WTC11 (cell line): ENCODE data around the gene ASTN2. TPM values are rescaled to one million over a fixed set of nuclear protein-coding genes. Genes with fewer than 3 reads are reported as not detected.

Source experiments
- ATAC-seq: fragments of 200-7000 bp; cut with Tn5 transposase; 2 replicates; pipeline ENCODE4 v1.10.0; 2021; ENCODE audit warnings: mild to moderate bottlenecking, moderate library complexity
- CTCF ChIA-PET: fragments of 300-600 bp; sonication (Branson Sonifier 250); formaldehyde crosslinking; loops from one replicate; lab custom pipeline; 2021; ENCODE audit warnings: antibody characterized with exemption; lab: Charles Lee
- POLR2A ChIA-PET: fragments of 350-600 bp; sonication (Branson Sonifier 250); formaldehyde crosslinking; loops from one replicate; lab custom pipeline; 2021; ENCODE audit warnings: antibody characterized with exemption; lab: Charles Lee
- DNase-seq: peaks from one replicate; pipeline ENCODE4 v3.0.0; 2021; ENCODE audit warnings: low spot score
- H3K27ac Mint-ChIP-seq: 2 replicates; pipeline ENCODE4 v1.8.0; 2021; ENCODE audit warnings: mixed read lengths
- H3K27me3 Mint-ChIP-seq: 2 replicates; pipeline ENCODE4 v1.8.0; 2021; ENCODE audit warnings: low read depth, mild to moderate bottlenecking, moderate library complexity, mixed read lengths
- H3K36me3 Mint-ChIP-seq: 2 replicates; pipeline ENCODE4 v1.8.0; 2021; ENCODE audit warnings: mixed read lengths
- H3K4me1 Mint-ChIP-seq: 2 replicates; pipeline ENCODE4 v1.8.0; 2022; ENCODE audit warnings: mixed read lengths
- H3K4me3 Mint-ChIP-seq: 2 replicates; pipeline ENCODE4 v1.8.0; 2021; ENCODE audit warnings: mild to moderate bottlenecking, moderate library complexity, mixed read lengths
- H3K9me3 Mint-ChIP-seq: 2 replicates; pipeline ENCODE4 v1.8.0; 2021; ENCODE audit warnings: mixed read lengths
- ARID4B ChIP-seq: sonication (generic); formaldehyde crosslinking; IDR thresholded peaks from 2 replicates; pipeline ENCODE4 v1.8.0; 2023; ENCODE audit warnings: missing genetic modification reagents, mild to moderate bottlenecking, borderline replicate concordance
- ATF1 ChIP-seq: sonication (generic); formaldehyde crosslinking; IDR thresholded peaks from 2 replicates; pipeline ENCODE4 v1.8.1; 2023; ENCODE audit warnings: mild to moderate bottlenecking, moderate library complexity, missing genetic modification reagents
- CREB1 ChIP-seq: sonication (generic); formaldehyde crosslinking; IDR thresholded peaks from 2 replicates; pipeline ENCODE4 v1.8.0; 2023; ENCODE audit warnings: mild to moderate bottlenecking, missing genetic modification reagents
- CREM ChIP-seq: sonication (generic); formaldehyde crosslinking; IDR thresholded peaks from 2 replicates; pipeline ENCODE4 v1.8.1; 2022; ENCODE audit warnings: mild to moderate bottlenecking, missing genetic modification reagents, moderate library complexity
- CTCF ChIP-seq: fragments of 200-600 bp; IDR thresholded peaks from 2 replicates; pipeline ENCODE4 v1.8.0; 2022; ENCODE audit warnings: antibody characterized with exemption
- FOXP1 ChIP-seq: sonication (generic); formaldehyde crosslinking; IDR thresholded peaks from 2 replicates; pipeline ENCODE4 v1.8.0; 2022; ENCODE audit warnings: missing genetic modification reagents, mild to moderate bottlenecking, moderate library complexity, borderline replicate concordance
- GRHL2 ChIP-seq: fragments of 250-450 bp; sonication (Bioruptor Pico); IDR thresholded peaks from 2 replicates; pipeline ENCODE4 v1.8.0; 2022; ENCODE audit warnings: mild to moderate bottlenecking, moderate library complexity; ENCODE audit not compliant: insufficient replicate concordance, severe bottlenecking
- GTF2I ChIP-seq: fragments of 250-450 bp; sonication (Bioruptor Pico); conservative IDR thresholded peaks from 2 replicates; pipeline ENCODE4 v1.4.0; 2021; ENCODE audit warnings: mild to moderate bottlenecking
- IRF1 ChIP-seq: sonication (generic); formaldehyde crosslinking; IDR thresholded peaks from 2 replicates; pipeline ENCODE4 v1.8.0; 2023; ENCODE audit warnings: missing genetic modification reagents
- NR2C2 ChIP-seq: sonication (generic); formaldehyde crosslinking; IDR thresholded peaks from 2 replicates; pipeline ENCODE4 v1.8.0; 2022; ENCODE audit warnings: mild to moderate bottlenecking, missing genetic modification reagents
- PRRX2 ChIP-seq: fragments of 250-450 bp; sonication (Bioruptor Pico); IDR thresholded peaks from 2 replicates; pipeline ENCODE4 v1.8.0; 2021; ENCODE audit warnings: mild to moderate bottlenecking
- TEAD4 ChIP-seq: sonication (generic); formaldehyde crosslinking; IDR thresholded peaks from 2 replicates; pipeline ENCODE4 v1.8.0; 2022; ENCODE audit warnings: mild to moderate bottlenecking, missing genetic modification reagents
- USF1 ChIP-seq: sonication (generic); formaldehyde crosslinking; IDR thresholded peaks from 2 replicates; pipeline ENCODE4 v1.8.0; 2022; ENCODE audit warnings: mild to moderate bottlenecking, missing genetic modification reagents
- ZNF232 ChIP-seq: sonication (generic); formaldehyde crosslinking; IDR thresholded peaks from 2 replicates; pipeline ENCODE4 v1.8.0; 2022; ENCODE audit warnings: mild to moderate bottlenecking, missing genetic modification reagents
- ZNF263 ChIP-seq: sonication (generic); formaldehyde crosslinking; IDR thresholded peaks from 2 replicates; pipeline ENCODE4 v1.8.1; 2022; ENCODE audit warnings: low read depth, mild to moderate bottlenecking, moderate library complexity, missing genetic modification reagents
- ZNF317 ChIP-seq: sonication (generic); formaldehyde crosslinking; IDR thresholded peaks from 2 replicates; pipeline ENCODE4 v1.8.1; 2023; ENCODE audit warnings: low read depth, mild to moderate bottlenecking, moderate library complexity, missing genetic modification reagents, borderline replicate concordance
- ZNF423 ChIP-seq: fragments of 250-450 bp; sonication (Bioruptor Pico); IDR thresholded peaks from 2 replicates; pipeline ENCODE4 v2.1.2; 2022; ENCODE audit warnings: mild to moderate bottlenecking, moderate library complexity
- ZNF512 ChIP-seq: sonication (generic); formaldehyde crosslinking; IDR thresholded peaks from 2 replicates; pipeline ENCODE4 v1.8.1; 2022; ENCODE audit warnings: missing genetic modification reagents, borderline replicate concordance
- ZNF532 ChIP-seq: fragments of 250-450 bp; sonication (Bioruptor Pico); IDR thresholded peaks from 2 replicates; pipeline ENCODE4 v1.9.0; 2021; ENCODE audit warnings: mild to moderate bottlenecking, borderline replicate concordance
- total RNA-seq: library from RNA; stranded (reverse); gene quantifications from 3 replicates; pipeline ENCODE4 v1.2.3, GENCODE V29; 2021

The ASTN2 gene
- total RNA-seq, 1 experiment from 2014 or later = 16.2 TPM

- DNase-seq (no peak), ATAC-seq (no peak)
- ChIA-PET POLR2A (no interaction called here), CTCF (interaction anchor here (1.4 kb wide), 1 partner anchor 11 kb away, joined by 4 read pairs; no protein-coding TSS in a partner anchor)
- Mint-ChIP-seq H3K4me1 (no peaks in the 10 kb centered on the region), H3K27me3 (no peaks in the 10 kb centered on the region), H3K4me3 (no peak overlapping the region), H3K9me3 (no peaks in the 10 kb centered on the region), H3K27ac (no peak overlapping the region), H3K36me3 (no peaks in the 10 kb centered on the region)
- TF ChIP-seq ZNF317 (CRISPR knock-in tag) (no peak), ZNF512 (CRISPR knock-in tag) (no peak), CREM (CRISPR knock-in tag) (no peak), ATF1 (CRISPR knock-in tag) (no peak), ZNF232 (CRISPR knock-in tag) (no peak)
Observed at GRCh38 chr9:116644091-116644688, 770.7 kb downstream of the ASTN2 start.

- Mint-ChIP-seq H3K4me1 (no peaks in the 10 kb centered on the region), H3K27ac (no peak overlapping the region), H3K36me3 (no peaks in the 10 kb centered on the region), H3K27me3 (no peaks in the 10 kb centered on the region), H3K9me3 (no peaks in the 10 kb centered on the region), H3K4me3 (no peak overlapping the region)
- no peak for DNase-seq
- no peak for ATAC-seq
- ChIA-PET CTCF (interaction anchor here (1.4 kb wide), 1 partner anchor 12 kb away, joined by 4 read pairs; no protein-coding TSS in a partner anchor), POLR2A (interaction anchor here (0.6 kb wide), 1 partner anchor 10 kb away, joined by 3 read pairs; no protein-coding TSS in a partner anchor)
- TF ChIP-seq IRF1 (CRISPR knock-in tag) = no peak
- TF ChIP-seq PRRX2 (CRISPR knock-in tag) = no peak
- no peak for TF ChIP-seq ZNF317 (CRISPR knock-in tag)
- TF ChIP-seq ZNF532 (CRISPR knock-in tag) = no peak
- TF ChIP-seq FOXP1 (CRISPR knock-in tag) = no peak
- TF ChIP-seq TEAD4 (CRISPR knock-in tag) = no peak
- no peak for TF ChIP-seq CTCF
- TF ChIP-seq NR2C2 (CRISPR knock-in tag) = no peak
- TF ChIP-seq ARID4B (CRISPR knock-in tag) = no peak
- no peak for TF ChIP-seq ZNF263 (CRISPR knock-in tag)
- TF ChIP-seq ATF1 (CRISPR knock-in tag) = no peak
- TF ChIP-seq GRHL2 (CRISPR knock-in tag) = no peak
- no peak for TF ChIP-seq CREB1 (CRISPR knock-in tag)
- no peak for TF ChIP-seq ZNF423 (CRISPR knock-in tag)
- no peak for TF ChIP-seq GTF2I
- no peak for TF ChIP-seq USF1 (CRISPR knock-in tag)
Observed at GRCh38 chr9:116643691-116644090, 771.2 kb downstream of the ASTN2 start.
